Hematopoietic multipotent progenitor cell treated with erythropoietin and hydrocortisone succinate and interleukin-3 and kit ligand, for 17 days (in vitro differentiated cells): ENCODE results near the gene STAM.
A peak's percentile ranks its signal among the peaks of the same experiment; 100 is the strongest.

Experiments used
- DNase-seq: peaks from one replicate; pipeline ENCODE4 v3.0.0-alpha.2; 2015; ENCODE audit warnings: low spot score

The STAM gene

DNA sequence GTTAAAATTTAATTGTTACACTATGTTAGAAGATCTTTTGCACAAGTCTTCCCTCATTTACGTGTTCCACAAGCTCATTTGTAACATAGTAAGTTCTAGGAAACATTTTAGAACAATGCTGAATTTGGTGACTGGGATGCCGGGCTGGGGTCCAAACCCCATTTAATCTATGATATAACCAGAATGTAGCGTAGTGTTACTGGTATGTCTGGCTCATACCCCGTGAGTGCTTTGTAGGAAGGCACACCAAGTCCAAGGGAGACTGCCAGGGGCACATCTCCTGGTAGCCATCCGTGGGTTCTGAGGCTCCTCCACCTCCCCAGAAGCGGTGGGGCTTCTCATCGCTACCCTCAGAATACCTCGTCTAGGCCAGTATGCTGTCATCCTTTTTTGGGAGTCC lies 86.7 kb downstream of the STAM start:
- DNase-seq = no peak

DNA sequence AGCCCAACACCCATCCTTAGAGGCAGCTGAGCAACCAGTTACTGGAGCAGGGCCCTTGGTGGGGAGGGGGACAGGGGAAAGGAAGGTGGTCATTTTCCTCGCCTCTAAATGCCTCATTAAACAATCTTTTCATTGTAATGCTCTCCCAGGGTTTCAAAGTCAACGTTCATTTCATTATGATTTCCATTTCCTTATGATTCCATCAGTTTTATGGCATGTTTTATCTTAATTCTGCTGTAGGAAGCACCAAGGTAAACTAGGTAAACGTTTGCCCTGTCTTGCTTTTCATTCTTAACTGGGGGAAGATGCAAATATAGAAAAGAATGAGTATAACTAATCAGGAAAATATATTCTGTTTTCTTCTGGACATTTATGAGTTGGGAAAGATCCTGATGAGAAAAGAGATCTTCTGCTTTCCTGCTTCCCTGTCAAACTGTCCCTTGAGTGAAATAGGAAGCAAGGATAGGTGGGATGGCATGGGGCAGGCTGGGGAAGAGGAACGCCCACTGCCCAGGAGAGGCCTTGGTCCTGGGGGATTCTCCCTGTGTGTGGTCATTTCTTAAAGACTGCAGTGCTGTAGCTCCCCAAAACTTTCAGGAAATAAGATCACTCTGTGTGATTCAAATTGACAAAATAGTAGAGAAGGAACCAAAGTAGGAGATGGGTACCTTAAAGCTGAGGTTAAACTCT lies 87.5 kb downstream of the STAM start:
- no peak for DNase-seq

DNA sequence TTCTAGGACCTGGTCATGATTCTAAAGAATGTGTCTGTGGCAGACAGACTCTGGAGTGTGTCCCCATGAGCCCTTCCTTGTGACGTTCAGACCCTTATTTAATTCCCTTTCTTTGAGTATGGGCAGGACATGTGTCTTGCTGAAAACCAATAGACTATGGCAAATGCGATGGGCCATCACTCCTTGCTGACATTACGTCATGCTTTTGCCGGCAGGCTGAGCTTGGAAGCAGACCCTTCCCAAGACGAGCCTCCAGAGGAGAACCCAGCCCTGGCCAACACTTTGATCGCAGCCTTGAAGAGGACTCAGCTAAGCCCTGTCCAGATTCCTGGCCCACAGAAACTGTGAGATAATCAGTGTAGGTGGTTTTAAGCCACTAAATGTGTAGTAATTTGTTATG lies 89.7 kb downstream of the STAM start:
- DNase-seq = no peak

DNA sequence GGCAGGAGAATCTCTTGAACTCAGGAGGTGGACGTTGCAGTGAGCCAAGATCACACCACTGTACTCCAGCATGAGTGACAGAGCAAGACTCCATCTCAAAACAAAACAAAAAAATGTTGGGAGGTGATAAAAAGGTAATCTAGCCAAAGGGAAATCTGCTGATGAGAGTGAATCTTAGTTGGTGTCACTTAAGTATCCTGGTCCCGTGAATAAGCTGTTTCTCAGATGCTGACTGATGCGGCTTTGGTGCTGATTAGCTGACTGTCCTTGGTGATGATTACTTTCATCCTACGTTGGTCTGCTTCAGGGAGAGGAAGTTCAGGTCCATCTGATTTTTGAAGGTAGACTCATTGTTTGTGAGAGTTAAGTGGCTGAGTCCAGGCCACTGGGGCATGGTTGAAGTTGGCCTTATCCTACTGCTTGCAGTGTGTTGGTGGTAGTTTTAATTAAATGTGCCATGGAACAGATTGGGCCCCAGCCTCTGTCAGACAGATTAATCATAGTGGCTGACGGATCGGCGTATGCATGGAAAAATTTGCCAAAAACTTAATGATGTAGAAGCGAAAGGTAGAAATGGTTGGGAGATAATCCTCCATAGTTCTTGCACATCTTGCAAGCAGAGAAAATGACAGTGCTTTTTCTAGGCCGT lies 90.6 kb downstream of the STAM start:
- no peak for DNase-seq

DNA sequence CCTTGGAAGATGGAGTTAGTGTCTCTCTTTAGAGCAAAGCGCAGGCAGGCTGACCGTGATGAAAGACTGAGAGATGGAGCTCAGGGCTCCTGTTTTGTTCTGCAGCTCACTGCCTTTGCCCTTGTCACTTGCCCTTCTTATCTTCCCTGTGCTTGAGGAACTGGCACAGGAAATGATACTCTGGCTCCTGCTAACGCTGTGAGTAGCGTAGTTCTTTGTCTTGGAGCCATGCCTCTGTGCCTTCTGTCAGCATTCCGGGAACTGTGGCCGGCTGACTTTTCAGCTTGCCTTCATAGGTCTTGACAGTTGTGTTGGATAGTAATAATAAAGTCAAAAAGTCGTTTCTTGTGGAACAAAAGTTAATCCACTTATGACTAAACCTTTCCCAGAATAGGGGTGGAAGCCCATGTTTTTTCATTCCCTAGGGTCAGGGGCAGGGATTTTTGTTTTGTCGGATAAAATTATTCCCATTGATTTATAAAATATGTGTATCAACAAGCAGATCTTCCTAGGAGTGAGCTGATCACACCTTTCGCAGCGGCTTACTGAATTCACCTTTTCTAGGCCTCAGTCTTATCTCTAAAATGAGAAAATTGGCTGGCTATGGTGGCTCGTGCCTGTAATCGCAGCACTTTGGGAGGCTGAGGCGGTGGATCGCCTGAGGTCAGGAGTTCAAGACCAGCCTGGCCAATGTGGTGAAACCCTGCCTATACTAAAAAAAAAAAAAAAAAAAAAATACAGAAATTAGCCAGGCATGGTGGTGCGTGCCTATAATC lies 91.4 kb downstream of the STAM start:
- DNase-seq = no peak

DNA sequence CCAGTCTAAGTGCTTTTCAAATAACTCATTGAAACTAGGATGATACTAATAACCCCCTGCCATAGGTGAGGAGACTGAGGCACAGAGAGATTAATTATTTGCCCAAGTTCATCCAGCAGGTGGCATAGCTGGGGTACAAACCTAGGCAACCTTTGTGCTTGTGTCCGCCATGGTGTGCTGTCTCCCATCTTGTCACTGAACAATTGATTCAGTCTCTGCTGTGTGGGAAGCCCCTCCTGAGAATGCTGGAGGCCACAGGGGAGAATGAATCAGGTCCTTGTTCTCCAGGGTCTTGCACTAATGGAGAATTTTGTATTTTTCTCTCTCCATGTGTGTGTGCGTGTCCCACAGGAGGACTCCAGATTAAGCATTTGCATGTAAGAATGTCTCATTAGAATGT lies 92.3 kb downstream of the STAM start:
- no peak for DNase-seq

DNA sequence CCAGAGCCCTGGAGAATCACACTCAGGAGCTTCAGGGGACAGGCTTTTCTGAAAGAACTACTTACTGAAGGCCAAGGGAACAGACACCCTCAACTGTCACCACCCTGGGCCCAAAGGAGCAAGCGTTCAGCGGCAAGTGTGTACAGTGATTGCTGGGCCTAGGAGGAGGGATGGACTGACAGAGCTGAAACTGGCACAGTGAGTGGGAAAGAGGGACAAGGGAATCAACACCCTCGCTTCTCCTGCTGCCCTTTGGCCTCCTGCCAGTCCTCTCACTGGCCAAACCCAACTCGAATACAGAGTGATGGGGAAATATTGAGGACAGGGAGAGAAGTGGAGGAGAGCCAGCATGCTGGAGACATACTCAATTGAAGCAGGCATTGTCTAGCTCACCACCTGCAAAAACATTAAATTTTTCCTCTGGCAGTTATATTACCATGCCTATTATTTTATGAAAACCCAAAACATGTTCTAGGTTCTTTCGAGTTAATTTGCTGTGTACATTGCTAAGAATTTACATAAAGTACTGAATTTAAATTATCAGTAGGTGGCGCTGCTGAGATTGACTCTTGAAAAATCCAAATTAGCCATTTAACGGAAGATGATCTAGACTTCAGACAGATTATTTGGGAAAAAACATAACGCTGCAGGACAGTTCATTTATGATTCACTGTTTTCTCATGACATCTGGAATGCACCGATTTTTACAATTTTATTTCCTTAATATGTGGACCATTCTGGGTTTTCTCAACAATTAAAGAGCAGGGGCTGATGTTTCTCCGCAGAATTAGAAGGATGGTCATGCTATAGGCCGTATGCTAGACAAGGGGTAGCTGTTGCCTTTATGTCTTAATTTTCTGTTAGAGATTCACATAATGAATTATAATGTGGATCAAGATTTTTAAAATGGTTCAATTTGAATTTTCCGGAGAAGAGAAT lies 93.3 kb downstream of the STAM start:
- DNase-seq = peak; percentile 70

DNA sequence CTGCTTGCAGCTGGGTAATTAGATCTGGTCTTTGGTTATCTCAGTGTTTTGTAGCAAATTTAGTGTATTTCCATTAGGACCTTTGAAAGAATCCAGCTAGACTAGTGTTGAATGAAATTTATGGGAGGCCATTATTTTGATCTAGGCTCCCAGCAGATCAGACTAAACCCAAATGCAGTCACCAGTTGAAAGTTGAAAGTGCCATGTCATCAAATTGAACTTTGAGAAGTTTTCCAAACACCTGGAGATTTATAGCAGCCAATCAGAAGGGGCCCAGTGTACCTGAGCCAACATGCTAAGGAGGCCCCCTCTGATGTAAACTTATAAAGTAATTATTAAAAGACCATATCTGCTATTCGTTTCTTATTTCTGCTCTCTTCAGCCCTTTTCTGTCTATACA lies 96.7 kb downstream of the STAM start:
- DNase-seq = no peak

DNA sequence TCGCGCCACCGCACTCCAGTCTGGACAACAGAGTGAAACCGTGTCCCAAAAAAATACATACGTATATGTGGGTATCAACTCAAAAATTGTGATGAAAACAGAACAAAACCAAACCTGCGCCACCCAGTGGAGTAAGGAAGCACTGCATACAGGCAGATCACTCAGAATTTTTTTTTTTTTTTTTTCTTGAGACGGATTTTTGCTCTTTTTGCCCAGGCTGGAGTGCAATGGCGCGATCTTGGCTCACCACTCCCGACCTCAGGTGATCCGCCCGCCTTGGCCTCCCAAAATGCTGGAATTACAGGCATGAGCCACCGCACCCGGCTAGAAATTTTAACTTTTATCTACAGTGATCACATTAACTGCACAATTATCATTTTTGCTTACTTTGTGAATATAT lies 99.0 kb downstream of the STAM start:
- DNase-seq = peak; percentile 78

DNA sequence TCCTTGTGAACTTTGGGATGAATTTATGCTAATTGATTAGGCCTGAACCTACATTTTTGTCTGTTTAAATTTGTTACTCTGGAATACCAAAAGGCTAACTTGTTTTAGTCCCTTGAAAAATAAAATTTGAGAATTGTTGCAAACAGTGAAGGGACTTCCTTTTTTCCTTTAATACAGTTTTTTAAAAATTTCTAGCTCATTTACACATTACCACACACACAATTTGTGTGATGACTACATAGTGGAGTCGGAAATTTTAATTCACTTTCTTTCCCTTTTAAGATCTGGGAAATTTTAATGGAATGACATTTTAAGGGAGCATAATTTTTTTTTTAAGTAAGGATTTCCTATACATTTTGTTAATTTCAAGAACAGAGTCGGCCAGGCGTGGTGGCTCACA lies 99.5 kb downstream of the STAM start:
- no peak for DNase-seq

DNA sequence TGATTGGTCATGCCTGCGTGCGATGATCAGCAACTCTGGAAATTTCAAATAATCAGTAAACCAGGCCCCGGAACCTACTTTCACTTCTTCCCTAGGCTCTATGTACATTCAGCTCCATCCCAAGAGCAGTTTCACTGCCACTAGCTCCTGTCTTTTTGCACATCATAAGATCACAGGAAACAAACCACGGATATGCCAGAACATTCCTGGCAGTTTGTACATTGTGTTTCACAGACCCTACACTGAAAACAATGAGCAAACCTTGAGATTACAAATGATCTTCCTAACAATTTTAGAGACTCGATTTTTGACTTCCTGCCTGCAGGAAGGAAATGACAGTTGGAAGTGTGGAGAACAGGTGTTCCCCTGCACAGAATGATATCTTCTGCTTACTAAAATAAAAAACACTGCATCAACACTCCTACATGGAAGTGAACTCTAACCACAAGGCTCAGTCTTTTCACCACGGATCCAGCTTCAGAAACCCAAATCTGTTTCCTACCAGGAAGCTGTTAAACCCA lies 100.5 kb downstream of the STAM start:
- DNase-seq = no peak

DNA sequence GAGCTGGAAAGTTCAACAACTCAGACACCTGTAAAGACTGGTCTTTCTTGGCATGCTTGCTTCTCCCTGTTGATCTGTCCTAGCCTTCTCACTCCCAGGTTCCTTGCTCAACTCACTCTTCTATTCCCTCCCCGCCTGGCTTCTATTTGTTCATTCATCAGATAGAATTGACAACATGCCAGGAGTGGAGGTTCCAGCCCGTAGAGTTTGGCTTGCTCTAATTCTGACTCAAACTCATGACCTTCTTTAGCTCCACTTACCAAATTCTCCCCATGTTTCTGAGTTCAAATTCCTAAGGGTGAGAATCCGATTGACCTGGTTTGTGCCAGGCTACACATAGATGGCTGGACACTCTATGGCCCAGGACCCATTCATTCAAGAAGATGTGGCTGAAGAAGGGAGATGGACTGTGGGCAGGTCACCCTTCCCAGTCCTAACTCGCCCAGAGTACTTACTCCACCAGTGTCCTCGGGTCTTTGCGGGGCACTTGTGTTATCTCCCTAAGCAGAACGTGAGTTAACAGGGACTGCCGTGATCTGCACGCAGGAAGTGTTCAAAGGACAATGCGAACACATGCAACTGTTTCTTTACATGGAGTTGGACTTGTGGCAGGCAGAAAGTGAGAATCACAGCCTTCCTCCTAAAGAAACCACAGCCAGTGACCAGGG lies 104.1 kb downstream of the STAM start:
- no peak for DNase-seq

DNA sequence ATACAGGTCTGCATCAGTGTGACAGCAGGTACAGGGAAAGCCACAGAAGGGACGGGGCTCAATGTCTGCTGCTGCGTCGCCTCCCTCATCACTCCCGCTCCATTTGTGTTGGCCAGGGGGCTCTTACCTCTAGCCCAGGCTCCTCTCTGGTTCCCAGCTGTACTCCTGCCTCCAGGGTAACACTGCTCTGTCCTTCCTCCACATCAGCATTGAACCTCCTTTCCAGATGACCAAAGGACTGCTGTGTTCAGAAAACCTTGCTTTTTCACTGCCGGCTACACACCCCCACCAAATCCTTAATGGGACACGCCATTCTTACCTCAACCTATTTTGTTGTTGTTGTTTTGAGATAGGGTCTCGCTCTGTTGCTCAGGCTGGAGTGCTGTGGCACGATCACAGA lies 105.9 kb downstream of the STAM start:
- DNase-seq = no peak

DNA sequence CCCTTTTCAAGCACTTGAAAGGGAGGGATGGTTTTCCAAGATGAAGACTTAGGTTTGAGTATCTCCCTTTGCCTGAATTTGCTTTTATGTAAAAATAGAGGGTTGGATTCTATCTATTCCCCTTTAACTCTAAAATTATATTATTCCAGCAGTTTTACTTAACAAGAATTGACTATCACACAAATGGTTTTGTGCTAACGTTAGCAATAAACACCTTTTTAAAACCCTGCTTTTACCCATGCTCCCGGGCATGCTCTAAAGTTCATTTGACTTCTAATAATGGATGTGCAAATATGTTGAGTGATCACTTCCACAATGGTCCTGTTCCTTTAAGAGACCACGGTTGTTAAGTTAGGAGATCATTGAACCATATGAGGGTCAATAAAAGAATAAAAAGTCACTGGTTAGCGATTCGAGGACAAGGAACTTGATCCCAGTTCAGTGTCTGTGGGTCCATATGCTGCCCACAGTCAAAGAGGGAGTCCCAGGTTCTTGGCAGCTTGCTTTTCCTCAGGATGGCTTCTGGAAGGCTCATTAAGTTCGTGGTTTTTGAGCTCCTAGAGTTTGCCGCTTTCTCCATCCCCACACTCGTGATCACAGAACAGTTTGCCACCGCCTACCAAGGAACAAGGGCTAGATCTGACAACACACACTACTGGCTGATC lies 108.0 kb downstream of the STAM start, which contains the start of gene TMEM236:
Gene TMEM236, plus strand, starts transcription at position 421 of the 665 bp plus-strand sequence. Its CDS starts 95 bp downstream, at position 516.
- DNase-seq = no peak

DNA sequence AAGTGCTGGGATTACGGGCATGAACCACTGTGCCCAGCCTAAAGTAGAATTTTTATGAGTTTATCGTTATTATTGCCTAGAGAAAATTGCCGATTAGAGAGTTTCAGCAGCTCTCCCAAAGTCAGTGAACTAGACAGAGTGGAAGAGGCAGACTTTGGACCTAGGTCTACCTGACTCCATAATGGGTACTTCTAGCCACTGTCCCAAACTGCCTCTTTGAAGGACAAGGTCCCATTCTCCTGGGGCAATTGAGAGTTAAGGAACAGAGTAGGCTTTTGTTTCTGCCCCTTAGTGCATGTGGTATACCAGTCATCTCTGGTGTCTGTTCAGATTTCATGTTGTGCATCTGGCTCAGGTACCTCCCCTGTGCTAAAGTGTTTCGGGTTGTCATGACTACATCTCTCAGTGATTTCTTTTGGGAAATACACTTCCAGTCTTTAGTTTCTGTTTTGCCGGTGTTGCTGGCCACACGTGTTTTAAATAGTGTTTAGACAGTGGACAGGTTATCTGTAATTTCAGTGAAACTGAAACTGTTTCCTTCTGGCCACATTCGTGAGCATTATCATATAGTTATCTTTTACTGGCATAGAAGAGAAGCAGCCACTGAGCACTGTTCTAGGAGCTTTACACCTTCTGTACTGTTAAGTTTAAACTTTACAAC lies 112.7 kb downstream of the STAM start:
- DNase-seq = no peak

DNA sequence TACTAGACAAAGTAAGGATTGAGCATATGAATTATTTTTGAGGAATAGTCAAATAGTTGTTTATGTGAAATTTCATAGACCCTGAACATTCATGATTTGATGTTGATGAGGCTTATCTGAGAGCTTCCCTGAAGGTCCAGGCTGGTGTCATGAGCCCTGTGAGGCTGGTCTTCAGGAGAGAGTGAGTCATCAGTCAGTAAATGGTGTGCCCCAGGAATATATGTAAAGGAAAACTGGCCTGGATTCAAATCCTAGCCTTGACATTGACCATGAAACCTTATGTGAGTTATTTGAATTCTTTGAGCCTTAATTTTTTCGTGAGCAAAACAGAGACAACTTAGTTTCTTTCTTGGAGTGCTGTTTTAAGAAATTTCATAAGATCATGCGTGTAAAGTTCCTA lies 114.2 kb downstream of the STAM start:
- no peak for DNase-seq

DNA sequence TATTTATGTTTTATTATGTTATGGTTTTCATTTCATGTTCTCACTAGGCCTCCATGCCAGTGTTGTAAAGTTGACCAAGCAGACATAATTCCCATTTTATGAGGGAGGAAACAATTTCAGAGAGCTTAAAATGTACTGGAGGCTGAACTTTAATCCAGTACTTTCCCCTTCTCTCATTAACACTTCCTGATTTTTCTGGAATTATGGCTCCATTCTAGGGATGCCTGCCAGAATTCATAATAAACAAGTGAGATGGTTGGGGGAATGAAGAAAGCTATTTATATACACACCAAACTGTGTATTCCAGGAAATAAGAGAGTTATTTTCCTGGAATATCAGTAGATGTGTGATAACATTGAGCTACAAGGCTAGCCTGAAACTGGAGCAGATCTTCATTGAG lies 114.9 kb downstream of the STAM start:
- DNase-seq = no peak

DNA sequence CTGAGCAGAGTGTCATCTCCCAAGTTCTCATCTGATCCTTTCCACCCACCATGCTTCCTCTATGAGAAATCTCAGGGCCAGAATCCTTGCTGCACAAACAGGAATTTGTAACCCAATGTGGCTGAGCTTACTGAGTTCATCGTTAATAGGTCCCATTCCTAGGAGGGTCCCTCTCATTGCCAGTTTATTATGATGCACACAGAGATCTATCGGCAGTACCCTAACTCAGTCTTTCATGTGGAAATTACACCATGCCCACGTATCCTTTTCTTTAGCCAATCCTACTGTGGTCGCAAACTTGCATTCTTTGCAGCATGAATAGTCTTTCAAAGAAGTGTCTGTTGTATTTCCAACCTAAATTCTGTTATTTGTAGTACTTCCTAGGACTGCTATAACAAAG lies 120.2 kb downstream of the STAM start:
- DNase-seq = no peak

DNA sequence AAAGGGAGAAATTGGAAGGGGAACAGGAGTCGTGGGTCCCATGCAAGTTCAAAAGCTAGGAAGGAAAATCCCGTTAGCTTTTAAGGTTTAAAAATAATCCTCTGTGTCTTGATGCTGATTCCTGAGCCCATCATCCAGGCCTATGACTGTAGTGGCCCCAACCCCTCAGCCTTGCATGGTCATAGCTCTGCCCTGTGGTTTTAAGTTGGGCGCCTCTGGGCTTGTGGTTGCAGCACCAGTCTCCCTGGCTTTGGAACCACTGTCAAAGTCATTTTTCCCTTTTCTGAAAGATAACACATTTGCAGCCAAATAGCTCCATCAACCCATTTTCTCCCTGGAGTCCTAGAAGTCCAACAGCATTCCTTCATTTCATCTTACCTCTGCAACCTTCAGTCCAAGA lies 121.7 kb downstream of the STAM start:
- no peak for DNase-seq
